EL (cell line): ENCODE measurements around the gene DHX57.
A peak's percentile ranks its signal among the peaks of the same experiment; 100 is the strongest.
"Not testable (repeated sequence)": the region's sequence is repeated elsewhere in the genome, so short reads cannot be mapped to it uniquely, and the experiment has no call there.

Experiments used
- DNase-seq: peaks from one replicate; pipeline ENCODE4 v3.0.0-alpha.2; 2016

DHX57 gene

GRCh38 chr2:38794235-38794946 lies 81.3 kb downstream of the DHX57 start:
- DNase-seq, result no peak

GRCh38 chr2:38793511-38793910 lies 82.2 kb downstream of the DHX57 start:
- DNase-seq, result no peak

- no peak for DNase-seq
These were observed 83.0 kb downstream of the DHX57 start for GRCh38 chr2:38792751-38793150.

DNA sequence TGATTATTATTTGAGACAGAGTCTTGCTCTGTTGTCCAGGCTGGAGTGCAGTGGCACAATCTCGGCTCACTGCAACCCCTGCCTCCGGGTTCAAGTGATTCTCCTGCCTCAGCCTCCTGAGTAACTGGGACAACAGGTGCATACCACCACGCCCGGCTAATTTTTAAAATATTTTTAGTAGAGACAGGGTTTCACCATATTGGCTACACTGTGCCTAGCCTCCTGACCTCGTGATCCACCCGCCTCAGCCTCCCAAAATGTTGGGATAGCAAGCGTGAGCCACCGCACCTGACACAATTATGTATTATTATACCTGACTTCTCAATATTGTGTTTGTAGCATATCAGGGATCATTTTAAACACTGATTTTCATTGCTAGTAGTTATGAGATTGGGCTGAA lies 83.4 kb downstream of the DHX57 start:
- not testable (repeated sequence) for DNase-seq

DNA sequence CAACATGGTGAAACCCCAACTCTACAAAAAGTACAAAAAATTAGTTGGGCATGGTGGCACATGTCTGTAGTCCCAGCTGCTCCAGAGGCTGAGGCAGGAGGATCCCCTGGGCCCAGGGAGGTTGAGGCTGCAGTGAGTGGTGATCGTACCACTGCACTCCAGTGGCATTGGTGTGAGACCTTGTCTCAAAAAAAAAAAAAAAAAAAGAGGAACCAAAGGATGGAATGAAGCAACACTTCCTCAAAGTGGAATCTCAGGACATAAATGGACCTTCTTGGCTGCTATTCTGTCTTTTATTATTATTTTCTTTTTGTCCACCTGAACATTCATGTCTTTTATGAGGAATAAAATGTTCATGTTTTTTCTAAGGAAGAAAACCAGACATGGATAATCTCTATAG lies 84.0 kb downstream of the DHX57 start:
- no peak for DNase-seq

DNA sequence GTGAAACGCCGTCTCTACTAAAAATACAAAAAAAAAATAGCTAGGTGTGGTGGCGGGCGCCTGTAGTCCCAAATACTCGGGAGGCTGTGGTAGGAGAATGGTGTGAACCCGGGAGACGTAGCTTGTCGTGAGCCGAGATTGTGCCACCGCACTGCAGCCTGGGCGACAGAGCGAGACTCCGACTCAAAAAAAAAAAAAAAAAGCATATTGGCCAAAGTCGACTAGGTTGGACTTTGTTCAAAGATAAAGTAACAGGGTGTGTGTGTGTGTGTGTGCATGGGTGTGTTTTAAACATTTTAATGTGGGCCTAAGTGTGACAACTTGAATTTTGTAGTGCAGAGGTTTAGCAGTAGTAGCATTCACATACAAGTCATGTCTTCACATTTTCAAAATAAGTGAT lies 86.0 kb downstream of the DHX57 start:
- no peak for DNase-seq

DNA sequence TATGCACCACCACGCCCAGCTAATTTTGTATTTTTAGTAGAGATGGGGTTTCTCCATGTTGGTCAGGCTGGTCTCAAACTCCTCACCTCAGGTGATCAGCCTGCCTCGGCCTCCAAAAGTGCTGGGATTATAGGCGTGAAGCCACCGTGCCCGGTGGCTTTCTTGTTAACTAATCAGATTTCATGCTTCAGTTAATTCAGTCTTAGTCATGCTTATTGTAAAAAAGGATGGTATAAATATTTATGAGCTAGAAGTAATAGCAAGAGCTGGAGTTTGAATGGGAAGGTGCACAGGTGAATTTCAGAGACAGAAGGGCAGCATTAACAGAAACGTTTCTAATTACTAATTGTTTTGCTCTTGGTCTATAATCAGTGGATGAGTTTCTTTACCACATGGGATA lies 87.4 kb downstream of the DHX57 start:
- no peak for DNase-seq

- no peak for DNase-seq
These were observed 92.1 kb downstream of the DHX57 start for GRCh38 chr2:38783586-38783985.

GRCh38 chr2:38778687-38779082 lies 97.0 kb downstream of the DHX57 start:
- no peak for DNase-seq

DNA sequence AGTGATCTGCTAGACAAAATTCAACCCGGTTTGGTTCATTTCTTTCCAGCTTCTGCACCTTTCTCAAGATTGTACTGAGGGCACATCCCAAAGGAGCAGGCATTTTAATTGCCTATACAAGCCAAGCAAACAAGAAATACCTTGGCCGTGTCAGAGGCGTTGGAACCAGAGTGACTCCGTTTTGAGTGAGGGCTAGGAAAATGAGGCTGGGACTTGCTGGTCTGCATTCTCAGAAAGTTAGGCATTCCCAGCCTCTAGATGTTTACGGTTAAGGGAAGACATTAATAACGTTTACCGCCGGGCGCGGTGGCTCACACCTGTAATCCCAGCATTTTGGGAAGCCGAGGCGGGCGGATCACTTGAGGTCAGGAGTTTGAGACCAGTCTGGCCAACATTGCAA lies 99.2 kb downstream of the DHX57 start:
- no peak for DNase-seq

DNA sequence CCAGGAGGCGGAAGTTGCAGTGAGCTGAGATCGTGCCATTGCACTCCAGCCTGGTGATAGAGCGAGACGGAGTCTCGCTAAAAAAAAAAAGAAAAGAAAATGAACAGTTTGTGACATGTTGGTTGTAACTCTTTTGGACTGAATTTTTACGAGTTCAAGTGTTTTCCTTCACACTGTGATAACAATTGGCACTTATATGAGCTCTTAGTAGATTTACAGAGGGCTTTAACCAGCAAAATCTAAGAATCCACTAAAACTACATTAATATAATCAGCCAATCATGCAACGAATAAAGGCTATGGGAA lies 99.9 kb downstream of the DHX57 start:
- no peak for DNase-seq

- DNase-seq, result no peak
These were observed 100.4 kb downstream of the DHX57 start for GRCh38 chr2:38775097-38775920.

GRCh38 chr2:38771632-38772031 lies 104.1 kb downstream of the DHX57 start:
- DNase-seq, result peak; percentile 80

GRCh38 chr2:38765551-38765950 lies 110.2 kb downstream of the DHX57 start:
- DNase-seq, result no peak

DNA sequence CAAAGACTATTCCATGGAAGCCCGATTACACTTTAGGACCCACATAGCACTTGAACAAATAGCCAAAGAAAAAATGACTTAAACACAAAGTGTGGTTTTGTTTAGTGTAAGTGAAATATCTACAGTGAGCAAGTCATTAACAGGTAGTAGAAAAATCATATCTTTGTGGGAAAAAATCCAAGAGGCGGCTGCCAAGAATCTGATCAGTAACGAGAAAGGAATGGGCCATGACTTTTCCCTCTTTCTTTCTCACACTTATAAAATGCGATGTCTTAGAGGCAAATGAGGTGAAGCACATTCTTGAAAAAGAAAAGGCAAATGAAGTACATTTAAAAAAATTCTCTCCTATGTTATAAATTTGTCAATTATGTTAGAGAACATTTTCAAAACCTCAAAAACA lies 110.6 kb downstream of the DHX57 start:
- peak; percentile 85 for DNase-seq

DNA sequence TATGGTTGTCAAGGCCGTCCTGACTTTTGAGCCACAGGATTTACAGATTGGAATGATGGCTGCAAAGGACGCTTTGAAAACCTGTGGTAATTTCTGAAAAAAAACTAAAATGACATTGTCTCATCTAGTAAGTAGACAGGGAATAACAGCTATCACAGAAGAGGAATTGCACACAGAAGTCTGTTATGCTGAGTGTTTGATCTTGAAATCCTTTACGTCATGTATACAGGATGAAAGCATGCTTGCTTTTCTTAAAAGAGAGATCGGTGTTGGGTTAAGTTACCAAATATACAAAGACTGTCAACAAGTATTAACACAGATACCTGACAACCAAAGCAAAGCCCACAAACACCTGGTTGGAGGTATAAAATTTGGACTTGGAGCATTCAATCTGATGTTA lies 112.0 kb downstream of the DHX57 start:
- no peak for DNase-seq

DNA sequence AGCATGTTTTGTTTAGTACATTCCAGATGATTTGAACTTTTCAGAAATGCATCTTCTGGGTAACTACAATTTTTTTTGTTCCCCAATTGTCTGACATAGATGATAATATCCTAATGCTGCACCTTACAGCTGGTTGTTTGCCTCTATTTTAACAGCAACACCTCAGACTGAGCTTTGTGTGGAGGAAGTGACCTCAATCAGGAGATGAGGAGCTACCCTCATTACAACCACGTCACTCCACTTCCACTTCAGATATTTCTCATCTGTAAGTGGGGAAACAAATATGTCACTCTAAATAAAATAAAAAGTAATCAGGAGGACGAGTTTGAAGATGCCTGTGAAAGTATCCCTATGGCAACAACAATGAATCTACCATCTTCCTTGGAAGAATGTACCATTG lies 112.5 kb downstream of the DHX57 start:
- DNase-seq, result no peak

- DNase-seq, result not testable (repeated sequence)
These were observed 119.8 kb downstream of the DHX57 start for GRCh38 chr2:38755891-38756290.

GRCh38 chr2:38754506-38754905 lies 121.2 kb downstream of the DHX57 start:
- DNase-seq, result no peak

- no peak for DNase-seq
These were observed 121.7 kb downstream of the DHX57 start for GRCh38 chr2:38754049-38754448.

DNA sequence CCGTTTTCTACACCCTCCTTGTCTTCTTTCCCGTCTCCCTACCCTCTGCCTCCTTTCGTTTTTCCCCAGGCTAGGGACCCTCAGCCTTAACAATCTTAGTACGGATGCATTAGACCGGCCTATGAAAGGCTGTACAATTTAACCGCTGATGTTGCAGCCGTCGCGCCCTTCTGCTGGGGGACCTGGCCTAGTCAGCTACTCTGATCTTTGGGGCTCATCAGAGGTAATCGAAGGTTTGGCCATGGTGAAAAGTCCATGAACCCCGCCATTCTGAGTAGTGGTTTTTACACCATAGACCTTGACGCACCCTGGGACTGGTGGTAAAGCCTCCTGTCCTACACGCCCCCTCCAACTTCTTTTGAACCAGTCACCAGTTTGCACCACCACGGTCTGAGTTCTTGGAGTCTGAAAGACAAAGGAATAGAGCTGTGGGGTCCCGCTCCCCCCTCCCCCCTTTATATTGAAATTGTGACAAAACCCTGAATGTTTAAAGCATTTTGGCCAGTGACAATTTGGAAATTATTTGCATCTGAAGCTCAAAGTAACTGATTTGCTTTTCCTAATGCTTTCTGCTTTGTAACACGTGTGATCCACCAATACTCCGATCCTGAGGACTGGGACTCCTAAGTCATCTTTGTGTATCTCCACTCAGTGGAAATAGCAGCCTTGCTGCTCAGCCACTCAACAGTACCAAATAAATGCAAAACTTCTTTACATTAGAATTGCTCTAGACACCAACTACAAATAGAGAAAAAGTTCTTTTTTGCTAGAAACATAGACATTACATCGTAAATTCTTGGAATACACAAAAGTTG lies 123.9 kb downstream of the DHX57 start:
- DNase-seq, result no peak

DNA sequence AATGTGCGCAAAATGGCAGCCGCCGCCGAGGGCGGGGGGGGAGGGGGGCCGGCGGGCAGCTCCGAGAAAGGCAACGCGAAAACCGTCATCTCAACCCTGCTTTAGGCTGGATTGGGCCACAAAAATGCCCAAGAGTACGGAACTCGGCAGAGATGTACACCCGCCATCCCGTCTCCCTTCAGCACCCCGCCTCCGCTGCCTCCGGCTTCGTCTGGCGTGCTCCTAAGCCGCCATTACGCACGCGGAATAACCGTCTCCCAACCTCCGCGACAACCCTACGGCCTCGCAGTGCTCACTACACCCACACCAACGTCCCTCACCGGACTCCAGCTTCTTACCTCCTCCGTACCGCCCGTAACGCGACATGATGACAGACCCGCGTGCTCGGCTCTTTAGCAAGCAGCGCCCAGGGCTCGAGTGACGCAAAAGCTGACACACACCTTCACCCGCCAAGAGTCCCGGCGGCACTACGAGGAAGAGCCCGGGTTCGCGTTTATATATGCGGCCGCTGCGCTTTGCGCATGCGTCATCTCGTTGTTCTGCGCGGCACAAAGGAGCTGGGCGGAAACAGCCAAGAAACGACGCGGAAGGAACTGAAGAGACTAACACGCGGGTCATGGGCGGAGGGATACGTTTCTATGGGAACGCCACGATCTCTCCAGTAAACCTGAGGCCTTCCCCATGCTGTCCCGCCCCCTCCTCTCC lies 124.7 kb downstream of the DHX57 start, which contains the start of gene SRSF7:
SRSF7 (minus strand) TSS at position 471 of the 705 bp plus-strand sequence; CDS start at position 366, 105 bp downstream.
- peak; percentile 99 for DNase-seq
